Colonic mucosa (tissue), 4 donors: Measurements from ENCODE around the gene ZFYVE1. TPM values are rescaled to one million over a fixed set of nuclear protein-coding genes. Genes with fewer than 3 reads are reported as not detected.

Experiments used
- DNase-seq: peaks from one replicate; pipeline ENCODE4 v3.0.0-alpha.2; 2020
- H3K27ac ChIP-seq: fragments of 200-600 bp; one replicate; pipeline ENCODE4 v1.8.0; 2021
- H3K27me3 ChIP-seq: fragments of 200-600 bp; one replicate; pipeline ENCODE4 v1.8.0; 2021
- H3K36me3 ChIP-seq: fragments of 200-600 bp; one replicate; pipeline ENCODE4 v1.8.0; 2021
- H3K4me1 ChIP-seq: fragments of 200-600 bp; one replicate; pipeline ENCODE4 v1.8.0; 2021; ENCODE audit warnings: mild to moderate bottlenecking
- H3K4me3 ChIP-seq: fragments of 200-600 bp; one replicate; pipeline ENCODE4 v1.8.0; 2021
- H3K9ac ChIP-seq, 2 donors: one replicate each; pipeline ENCODE4 v1.7.0; 2013; ENCODE audit warnings: control low read depth in 2 of 2, low read depth in 2 of 2, low read length in 2 of 2
- H3K9me3 ChIP-seq: fragments of 200-600 bp; one replicate; pipeline ENCODE4 v1.8.0; 2021
- intact Hi-C: fragments of 100-400 bp; cut with DNase I; formaldehyde crosslinking; loops from one replicate; pipeline ENCODE4 v1.14.1; 2022
- total RNA-seq, 2 donors: library from RNA; stranded (reverse); fragmentation: NEBNext Ultra II Directional in 1 of 2; extraction: Animal tissue kit (Norgen Biotek cat#: 25700) in 1 of 2; gene quantifications; one replicate each; pipeline ENCODE4 v1.2.1, GENCODE V29; 2021
- TF ChIP-seq, protein P1 (sequence below): fragments of 200-600 bp; IDR thresholded peaks from one replicate; pipeline ENCODE4 v1.8.0; 2022; ENCODE audit warnings: antibody characterized with exemption, mild to moderate bottlenecking
- donor health status: healthy.
- donor health status: DM: no; HTN: no; CAD: no.
- donor health status: DM: no; HTN: no; CAD: no.

Gene ZFYVE1
- total RNA-seq, 2 donors from 2014 or later = 11.7 to 17.5 TPM

DNA sequence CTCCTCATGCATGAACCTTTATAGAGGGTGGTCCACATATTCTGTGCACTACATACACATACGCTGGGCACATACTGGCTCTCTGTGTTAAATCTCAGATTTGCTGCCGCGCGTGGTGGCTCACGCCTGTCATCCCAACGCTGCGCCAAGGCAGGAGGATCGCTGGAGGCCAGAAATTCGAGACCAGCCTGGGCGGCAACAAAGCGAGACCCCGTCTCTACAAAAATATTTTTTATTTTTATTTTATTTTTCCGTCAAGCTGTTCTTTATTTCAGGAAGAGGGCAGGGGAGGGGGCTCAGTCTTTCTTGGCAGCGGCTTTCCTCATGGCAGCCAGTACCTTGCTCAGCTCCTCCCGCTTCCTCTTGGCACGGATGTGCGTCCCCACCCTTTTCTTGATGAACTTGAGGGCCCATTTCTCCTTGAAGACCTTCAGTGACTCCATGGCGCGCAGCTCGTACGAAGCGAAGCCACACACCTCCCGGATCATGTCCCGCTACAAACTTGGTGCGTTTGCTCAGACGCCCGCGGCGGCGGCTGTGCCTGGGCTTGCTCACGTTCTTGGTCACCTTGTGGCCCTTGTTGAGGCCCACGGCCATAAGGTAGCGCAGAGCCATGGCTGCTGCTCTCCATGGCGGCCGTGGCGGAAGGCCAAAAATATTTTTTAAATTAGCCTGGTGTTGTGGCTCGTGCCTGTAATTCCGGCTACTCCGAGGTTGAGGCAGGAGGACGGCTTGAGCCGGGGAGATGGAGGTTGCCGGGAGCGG, 97.4 kb downstream of the ZFYVE1 start:
- Histone ChIP-seq H3K4me1 (no peaks in the 10 kb centered on the region), H3K36me3 (no peaks in the 10 kb centered on the region), H3K27ac (no peak overlapping the region), H3K27me3 (no peaks in the 10 kb centered on the region), H3K4me3 (no peak overlapping the region), H3K9ac (no peak overlapping the region), H3K9me3 (no peaks in the 10 kb centered on the region)
- no peak for DNase-seq
- intact Hi-C loops = no loop called here
- TF ChIP-seq, protein P1, sequence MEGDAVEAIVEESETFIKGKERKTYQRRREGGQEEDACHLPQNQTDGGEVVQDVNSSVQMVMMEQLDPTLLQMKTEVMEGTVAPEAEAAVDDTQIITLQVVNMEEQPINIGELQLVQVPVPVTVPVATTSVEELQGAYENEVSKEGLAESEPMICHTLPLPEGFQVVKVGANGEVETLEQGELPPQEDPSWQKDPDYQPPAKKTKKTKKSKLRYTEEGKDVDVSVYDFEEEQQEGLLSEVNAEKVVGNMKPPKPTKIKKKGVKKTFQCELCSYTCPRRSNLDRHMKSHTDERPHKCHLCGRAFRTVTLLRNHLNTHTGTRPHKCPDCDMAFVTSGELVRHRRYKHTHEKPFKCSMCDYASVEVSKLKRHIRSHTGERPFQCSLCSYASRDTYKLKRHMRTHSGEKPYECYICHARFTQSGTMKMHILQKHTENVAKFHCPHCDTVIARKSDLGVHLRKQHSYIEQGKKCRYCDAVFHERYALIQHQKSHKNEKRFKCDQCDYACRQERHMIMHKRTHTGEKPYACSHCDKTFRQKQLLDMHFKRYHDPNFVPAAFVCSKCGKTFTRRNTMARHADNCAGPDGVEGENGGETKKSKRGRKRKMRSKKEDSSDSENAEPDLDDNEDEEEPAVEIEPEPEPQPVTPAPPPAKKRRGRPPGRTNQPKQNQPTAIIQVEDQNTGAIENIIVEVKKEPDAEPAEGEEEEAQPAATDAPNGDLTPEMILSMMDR = no peak

DNA sequence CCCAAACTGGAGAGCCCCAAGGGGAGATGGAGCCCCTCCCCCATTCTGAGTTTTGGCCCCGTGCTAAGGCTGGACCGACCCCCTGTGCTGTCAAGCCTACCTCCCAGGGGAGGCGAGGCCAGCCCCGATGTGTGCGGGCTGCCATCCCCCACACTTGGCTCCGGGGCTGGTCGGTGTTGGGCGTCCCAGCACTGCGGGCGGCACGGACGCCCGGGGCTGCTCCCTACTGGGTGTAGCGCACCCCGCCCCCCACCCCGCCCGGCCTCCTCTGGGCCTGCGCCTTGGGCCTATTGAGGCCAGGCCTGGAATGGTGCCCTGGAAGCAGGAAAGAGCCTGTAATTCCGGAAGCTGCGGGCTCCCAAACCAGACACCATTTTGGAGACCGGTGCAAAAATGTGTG, 98.0 kb downstream of the ZFYVE1 start:
- Histone ChIP-seq H3K9ac (no peak overlapping the region), H3K4me1 (no peaks in the 10 kb centered on the region), H3K27me3 (no peaks in the 10 kb centered on the region), H3K9me3 (no peaks in the 10 kb centered on the region), H3K4me3 (no peak overlapping the region), H3K36me3 (no peaks in the 10 kb centered on the region), H3K27ac (no peak overlapping the region)
- TF ChIP-seq, protein P1 = no peak
- intact Hi-C loops = no loop called here
- no peak for DNase-seq

GRCh38 chr14:72926292-72927028, 100.4 kb downstream of the ZFYVE1 start, which contains the start of gene DCAF4:
DCAF4 (plus strand) TSS chr14:72926464; CDS start chr14:72937979, 11,515 bp downstream.
- DNase-seq = peak; percentile 98
- peak within 1 kb of the TSS; percentile 71 for H3K4me3 ChIP-seq
- H3K27me3 ChIP-seq = no peaks in the 10 kb centered on the region
- no peaks in the 10 kb centered on the region for H3K36me3 ChIP-seq
- H3K4me1 ChIP-seq = no peaks in the 10 kb centered on the region
- H3K27ac ChIP-seq = peak within 1 kb of the TSS; percentile 72
- intact Hi-C loops = no loop called here
- peak within 1 kb of the TSS; percentile 61 to 93 for H3K9ac ChIP-seq
- TF ChIP-seq, protein P1 = no peak
- no peaks in the 10 kb centered on the region for H3K9me3 ChIP-seq

DNA sequence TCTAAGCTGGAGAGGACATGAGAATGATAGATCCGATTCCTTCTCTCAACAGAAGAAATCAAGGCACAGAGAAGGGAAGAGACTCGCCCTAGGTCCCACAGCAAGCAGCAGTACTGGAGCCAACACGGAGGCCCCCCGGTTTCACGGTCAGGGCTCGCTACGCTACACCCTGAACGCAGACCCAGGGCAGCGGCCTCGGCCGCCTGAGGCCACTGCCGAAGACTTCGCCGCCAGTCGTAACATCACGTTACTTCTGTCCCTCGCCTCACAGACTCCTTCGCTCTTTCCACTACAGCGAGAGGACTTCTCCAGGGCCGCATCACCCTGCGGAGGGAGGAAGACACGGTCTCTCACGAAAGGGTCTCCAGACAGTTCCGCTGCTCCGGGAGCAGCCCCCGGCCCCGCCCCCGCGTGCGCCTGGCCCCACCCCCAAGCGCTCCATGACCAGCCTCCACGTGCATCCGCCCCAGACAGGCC, 101.1 kb downstream of the ZFYVE1 start:
- Histone ChIP-seq H3K4me3 (peak overlapping the region; percentile 71), H3K4me1 (no peaks in the 10 kb centered on the region), H3K36me3 (no peaks in the 10 kb centered on the region), H3K27ac (no peak overlapping the region), H3K27me3 (no peaks in the 10 kb centered on the region), H3K9me3 (no peaks in the 10 kb centered on the region), H3K9ac (peak overlapping the region in 1 of 2 donors; percentile 93)
- intact Hi-C loops = no loop called here
- TF ChIP-seq, protein P1 = no peak
- no peak for DNase-seq

- Histone ChIP-seq H3K4me3 (no peak overlapping the region), H3K9ac (peak overlapping the region in 1 of 2 donors; percentile 93), H3K36me3 (no peaks in the 10 kb centered on the region), H3K4me1 (no peaks in the 10 kb centered on the region), H3K27me3 (no peaks in the 10 kb centered on the region), H3K9me3 (no peaks in the 10 kb centered on the region), H3K27ac (no peak overlapping the region)
- intact Hi-C loops = no loop called here
- DNase-seq = peak; percentile 27
- TF ChIP-seq, protein P1 = no peak
These were observed 101.6 kb downstream of the ZFYVE1 start for GRCh38 chr14:72925171-72925759.
